Endodermal cell (in vitro differentiated cells): ENCODE results near the gene WDR20. TPM values are rescaled to one million over a fixed set of nuclear protein-coding genes. Genes with fewer than 3 reads are reported as not detected.

ENCODE experiments used
- DNase-seq: peaks from one replicate; pipeline ENCODE4 v3.0.0-alpha.2; 2017
- H3K27ac ChIP-seq: 2 replicates; pipeline ENCODE4 v1.5.1; 2013; ENCODE audit warnings: mild to moderate bottlenecking, low read depth, low read length, moderate library complexity
- H3K27me3 ChIP-seq: 2 replicates; pipeline ENCODE4 v1.6.1; 2013; ENCODE audit warnings: mild to moderate bottlenecking, low read length, moderate library complexity; ENCODE audit not compliant: insufficient read depth, control insufficient read depth, poor library complexity, severe bottlenecking
- H3K36me3 ChIP-seq: 2 replicates; pipeline ENCODE4 v1.7.0; 2013; ENCODE audit warnings: mild to moderate bottlenecking, low read length, moderate library complexity; ENCODE audit not compliant: control insufficient read depth, insufficient read depth
- H3K4me1 ChIP-seq: one replicate; pipeline ENCODE4 v1.7.0; 2013; ENCODE audit warnings: low read length; ENCODE audit not compliant: control insufficient read depth, insufficient read depth
- H3K4me3 ChIP-seq: 2 replicates; pipeline ENCODE4 v1.5.1; 2013; ENCODE audit warnings: mild to moderate bottlenecking, low read length, moderate library complexity
- H3K9ac ChIP-seq: 2 replicates; pipeline ENCODE4 v1.6.1; 2013; ENCODE audit warnings: mild to moderate bottlenecking, low read length, moderate library complexity; ENCODE audit not compliant: poor library complexity, severe bottlenecking; ENCODE audit errors: extremely low read depth
- H3K9me3 ChIP-seq: 2 replicates; pipeline ENCODE4 v1.6.1; 2013; ENCODE audit warnings: mild to moderate bottlenecking, low read length, moderate library complexity; ENCODE audit not compliant: control insufficient read depth
- H3K27ac Mint-ChIP-seq: 2 replicates; pipeline ENCODE4 v1.8.0; 2020; ENCODE audit warnings: mixed read lengths
- H3K27me3 Mint-ChIP-seq: 2 replicates; pipeline ENCODE4 v1.8.0; 2021; ENCODE audit warnings: mild to moderate bottlenecking, mixed read lengths; ENCODE audit not compliant: insufficient read depth
- H3K36me3 Mint-ChIP-seq: 2 replicates; pipeline ENCODE4 v1.8.0; 2020; ENCODE audit warnings: low read depth, mixed read lengths
- H3K4me1 Mint-ChIP-seq: 2 replicates; pipeline ENCODE4 v1.8.0; 2020; ENCODE audit warnings: mixed read lengths
- H3K4me3 Mint-ChIP-seq: 2 replicates; pipeline ENCODE4 v1.8.0; 2020; ENCODE audit warnings: mild to moderate bottlenecking, moderate library complexity, mixed read lengths
- H3K9me3 Mint-ChIP-seq: 2 replicates; pipeline ENCODE4 v1.8.0; 2020; ENCODE audit warnings: mild to moderate bottlenecking, mixed read lengths
- WGBS, 2 experiments: methylation state at CpG; one replicate each; pipeline versions ENCODE4 v1.1.5 to v1.1.7; 2013; ENCODE audit warnings: missing lambda C conversion rate in 2 of 2, mixed read lengths in 1 of 2; ENCODE audit not compliant: insufficient coverage in 1 of 2, insufficient read length in 1 of 2; 5-methylcytosine and 5-hydroxymethylcytosine counted together
- total RNA-seq, 2 donors: library from RNA; stranded (reverse); fragmentation: NEBNext Ultra II Directional in 1 of 2; extraction: Animal tissue kit (Norgen Biotek cat#: 25700) in 1 of 2; gene quantifications; 2 replicates in 1 of 2; 3 replicates in 1 of 2; pipeline ENCODE4 v1.2.1, GENCODE V29; 2021
- TF ChIP-seq, protein P1 (sequence below): fragments of 200-600 bp; sonication (generic); conservative IDR thresholded peaks from 2 replicates; pipeline ENCODE4 v1.5.0; 2021; ENCODE audit warnings: antibody characterized with exemption, mild to moderate bottlenecking

The WDR20 gene
- total RNA-seq, 2 donors from 2014 or later, result 33.8 to 37.6 TPM

GRCh38 chr14:102208741-102209140 is 69.0 kb downstream of the WDR20 start:
- Histone ChIP-seq H3K9ac (no peak overlapping the region), H3K4me1 (no peaks in the 10 kb centered on the region), H3K27ac (no peak overlapping the region), H3K27me3 (no peaks in the 10 kb centered on the region), H3K9me3 (no peaks in the 10 kb centered on the region), H3K4me3 (no peak overlapping the region), H3K36me3 (peaks cover 56% of the 10 kb centered on the region)
- no peak overlapping the region for H3K4me3 Mint-ChIP-seq
- H3K27me3 Mint-ChIP-seq, result no peaks in the 10 kb centered on the region
- no peak for DNase-seq
- TF ChIP-seq, protein P1, sequence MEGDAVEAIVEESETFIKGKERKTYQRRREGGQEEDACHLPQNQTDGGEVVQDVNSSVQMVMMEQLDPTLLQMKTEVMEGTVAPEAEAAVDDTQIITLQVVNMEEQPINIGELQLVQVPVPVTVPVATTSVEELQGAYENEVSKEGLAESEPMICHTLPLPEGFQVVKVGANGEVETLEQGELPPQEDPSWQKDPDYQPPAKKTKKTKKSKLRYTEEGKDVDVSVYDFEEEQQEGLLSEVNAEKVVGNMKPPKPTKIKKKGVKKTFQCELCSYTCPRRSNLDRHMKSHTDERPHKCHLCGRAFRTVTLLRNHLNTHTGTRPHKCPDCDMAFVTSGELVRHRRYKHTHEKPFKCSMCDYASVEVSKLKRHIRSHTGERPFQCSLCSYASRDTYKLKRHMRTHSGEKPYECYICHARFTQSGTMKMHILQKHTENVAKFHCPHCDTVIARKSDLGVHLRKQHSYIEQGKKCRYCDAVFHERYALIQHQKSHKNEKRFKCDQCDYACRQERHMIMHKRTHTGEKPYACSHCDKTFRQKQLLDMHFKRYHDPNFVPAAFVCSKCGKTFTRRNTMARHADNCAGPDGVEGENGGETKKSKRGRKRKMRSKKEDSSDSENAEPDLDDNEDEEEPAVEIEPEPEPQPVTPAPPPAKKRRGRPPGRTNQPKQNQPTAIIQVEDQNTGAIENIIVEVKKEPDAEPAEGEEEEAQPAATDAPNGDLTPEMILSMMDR, result no peak
- no peak overlapping the region for H3K27ac Mint-ChIP-seq
- peaks cover 2% of the 10 kb centered on the region for H3K4me1 Mint-ChIP-seq
- H3K9me3 Mint-ChIP-seq, result no peaks in the 10 kb centered on the region
- WGBS, 2 experiments, result 93 to 96% methylated on average over 15 to 17 of the region's 17 CpGs
- H3K36me3 Mint-ChIP-seq, result peaks cover 38% of the 10 kb centered on the region

GRCh38 chr14:102209224-102209966 is 69.7 kb downstream of the WDR20 start:
- Histone ChIP-seq H3K4me1 (no peaks in the 10 kb centered on the region), H3K9ac (no peak overlapping the region), H3K4me3 (no peak overlapping the region), H3K9me3 (no peaks in the 10 kb centered on the region), H3K27ac (no peak overlapping the region), H3K27me3 (no peaks in the 10 kb centered on the region), H3K36me3 (peaks cover 50% of the 10 kb centered on the region)
- H3K27me3 Mint-ChIP-seq, result no peaks in the 10 kb centered on the region
- no peak overlapping the region for H3K4me3 Mint-ChIP-seq
- peaks cover 32% of the 10 kb centered on the region for H3K36me3 Mint-ChIP-seq
- peak; percentile 81 for DNase-seq
- no peaks in the 10 kb centered on the region for H3K9me3 Mint-ChIP-seq
- TF ChIP-seq, protein P1, result peak; percentile 70
- peaks cover 7% of the 10 kb centered on the region for H3K4me1 Mint-ChIP-seq
- peak overlapping the region; percentile 42 for H3K27ac Mint-ChIP-seq
- 88 to 89% methylated on average over 18 to 19 of the region's 19 CpGs for WGBS, 2 experiments

- no peaks in the 10 kb centered on the region for H3K27me3 Mint-ChIP-seq
- Histone ChIP-seq H3K27me3 (no peaks in the 10 kb centered on the region), H3K9ac (no peak overlapping the region), H3K36me3 (peaks cover 39% of the 10 kb centered on the region), H3K9me3 (no peaks in the 10 kb centered on the region), H3K4me1 (peaks cover 6% of the 10 kb centered on the region), H3K27ac (no peak overlapping the region), H3K4me3 (no peak overlapping the region)
- peaks cover 15% of the 10 kb centered on the region for H3K4me1 Mint-ChIP-seq
- H3K36me3 Mint-ChIP-seq, result peaks cover 20% of the 10 kb centered on the region
- H3K9me3 Mint-ChIP-seq, result no peaks in the 10 kb centered on the region
- no peak overlapping the region for H3K27ac Mint-ChIP-seq
- TF ChIP-seq, protein P1, result no peak
- 95 to 97% methylated on average over 23 to 25 of the region's 25 CpGs for WGBS, 2 experiments
- H3K4me3 Mint-ChIP-seq, result no peak overlapping the region
- peak; percentile 48 for DNase-seq
Measured at GRCh38 chr14:102210421-102211042, 70.8 kb downstream of the WDR20 start.
